ENCODE results near the gene EPHA4. TPM values are rescaled to one million over a fixed set of nuclear protein-coding genes. Genes with fewer than 3 reads are reported as not detected.

The EPHA4 gene
- total RNA-seq, 1 experiment from 2014 or later: 3.4 TPM

DNA sequence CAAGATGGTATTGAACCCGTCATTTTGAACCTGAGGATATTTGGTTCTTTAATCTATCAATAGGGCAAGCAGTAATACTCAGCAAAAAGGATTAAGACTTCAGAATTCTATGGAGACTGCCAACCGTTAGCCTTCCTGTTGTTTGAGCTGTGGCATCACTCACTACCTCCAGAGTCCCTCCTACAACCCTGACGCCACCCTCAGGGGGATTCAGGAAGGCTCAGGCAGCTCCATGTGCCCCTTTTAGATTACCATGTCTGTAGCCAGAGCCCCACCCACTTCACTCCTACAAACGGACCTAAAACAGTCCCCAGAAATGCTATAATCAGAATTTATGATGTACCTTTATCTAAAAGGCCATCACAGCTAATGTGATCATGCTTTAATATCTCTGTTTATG, 172.9 kb downstream of the EPHA4 start:
- DNase-seq (ENCODE audit: low read depth, low spot score) (no peak), ATAC-seq (no peak)
- H3K9me3 ChIP-seq (ENCODE audit: control insufficient read depth, insufficient read depth, low read depth, low read length): no peaks in the 10 kb centered on the region
- BruUV-seq (replicated peaks): no TSS peak
- in situ Hi-C loops (cut with HindIII; ENCODE audit: low pct_unique_long_range_greater_than_20kb, low sequenced_read_pairs): no loop called here
- POLR2A ChIA-PET: no interaction called here
- intact Hi-C loops (cut with micrococcal nuclease; ENCODE audit: unreplicated experiment): no loop called here
- CTCF ChIA-PET: no interaction called here
- no peaks in the 10 kb centered on the region for H3K4me1 ChIP-seq (ENCODE audit: control insufficient read depth, insufficient read depth, low read length)
- H3K36me3 ChIP-seq (ENCODE audit: control insufficient read depth, insufficient read depth, low read length): no peaks in the 10 kb centered on the region
- TF ChIP-seq POLR2AphosphoS5 (IDR thresholded peaks at IDR 0.05; ENCODE audit: low read depth, low read length): no peak
- no peak for TF ChIP-seq REST (IDR thresholded peaks at IDR 0.05; ENCODE audit: insufficient read depth in 1 of 2, low read depth in 2 of 2, low read length in 1 of 2)
- no peak for TF ChIP-seq SIN3A (IDR thresholded peaks at IDR 0.05; ENCODE audit: borderline replicate concordance, insufficient read depth, low read depth, low read length)
- TF ChIP-seq TCF7L2 (IDR thresholded peaks at IDR 0.05; ENCODE audit: low read depth, low read length): no peak
- TF ChIP-seq, protein P1, sequence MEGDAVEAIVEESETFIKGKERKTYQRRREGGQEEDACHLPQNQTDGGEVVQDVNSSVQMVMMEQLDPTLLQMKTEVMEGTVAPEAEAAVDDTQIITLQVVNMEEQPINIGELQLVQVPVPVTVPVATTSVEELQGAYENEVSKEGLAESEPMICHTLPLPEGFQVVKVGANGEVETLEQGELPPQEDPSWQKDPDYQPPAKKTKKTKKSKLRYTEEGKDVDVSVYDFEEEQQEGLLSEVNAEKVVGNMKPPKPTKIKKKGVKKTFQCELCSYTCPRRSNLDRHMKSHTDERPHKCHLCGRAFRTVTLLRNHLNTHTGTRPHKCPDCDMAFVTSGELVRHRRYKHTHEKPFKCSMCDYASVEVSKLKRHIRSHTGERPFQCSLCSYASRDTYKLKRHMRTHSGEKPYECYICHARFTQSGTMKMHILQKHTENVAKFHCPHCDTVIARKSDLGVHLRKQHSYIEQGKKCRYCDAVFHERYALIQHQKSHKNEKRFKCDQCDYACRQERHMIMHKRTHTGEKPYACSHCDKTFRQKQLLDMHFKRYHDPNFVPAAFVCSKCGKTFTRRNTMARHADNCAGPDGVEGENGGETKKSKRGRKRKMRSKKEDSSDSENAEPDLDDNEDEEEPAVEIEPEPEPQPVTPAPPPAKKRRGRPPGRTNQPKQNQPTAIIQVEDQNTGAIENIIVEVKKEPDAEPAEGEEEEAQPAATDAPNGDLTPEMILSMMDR (IDR thresholded peaks at IDR 0.05): no peak
- H3K27ac ChIP-seq (ENCODE audit: low read length): no peak overlapping the region
- H3K27me3 ChIP-seq (ENCODE audit: control insufficient read depth, insufficient read depth, low read length): no peaks in the 10 kb centered on the region
- H3K4me3 ChIP-seq (ENCODE audit: low read depth in 2 of 2, low read length in 2 of 2): no peak overlapping the region

- no TSS peak for BruUV-seq (replicated peaks)
- no peaks in the 10 kb centered on the region for H3K4me1 ChIP-seq (ENCODE audit: control insufficient read depth, insufficient read depth, low read length)
- no peaks in the 10 kb centered on the region for H3K27me3 ChIP-seq (ENCODE audit: control insufficient read depth, insufficient read depth, low read length)
- ATAC-seq (no peak), DNase-seq (ENCODE audit: low read depth, low spot score) (no peak)
- ChIA-PET CTCF (no interaction called here), POLR2A (no interaction called here)
- no peak overlapping the region for H3K4me3 ChIP-seq (ENCODE audit: low read depth in 2 of 2, low read length in 2 of 2)
- no peaks in the 10 kb centered on the region for H3K9me3 ChIP-seq (ENCODE audit: control insufficient read depth, insufficient read depth, low read depth, low read length)
- H3K27ac ChIP-seq (ENCODE audit: low read length): no peak overlapping the region
- in situ Hi-C loops (cut with HindIII; ENCODE audit: low pct_unique_long_range_greater_than_20kb, low sequenced_read_pairs) (no loop called here), intact Hi-C loops (cut with micrococcal nuclease; ENCODE audit: unreplicated experiment) (no loop called here)
- no peak for TF ChIP-seq SIN3A (IDR thresholded peaks at IDR 0.05; ENCODE audit: borderline replicate concordance, insufficient read depth, low read depth, low read length)
- TF ChIP-seq, protein P1 (IDR thresholded peaks at IDR 0.05): no peak
- TF ChIP-seq TCF7L2 (IDR thresholded peaks at IDR 0.05; ENCODE audit: low read depth, low read length): no peak
- TF ChIP-seq REST (IDR thresholded peaks at IDR 0.05; ENCODE audit: insufficient read depth in 1 of 2, low read depth in 2 of 2, low read length in 1 of 2): no peak
- TF ChIP-seq POLR2AphosphoS5 (IDR thresholded peaks at IDR 0.05; ENCODE audit: low read depth, low read length): no peak
- H3K36me3 ChIP-seq (ENCODE audit: control insufficient read depth, insufficient read depth, low read length): no peaks in the 10 kb centered on the region
Observed at GRCh38 chr2:221397187-221397586, 174.9 kb downstream of the EPHA4 start.

Data from Panc1 (cell line).